Activated T-helper 1 cell treated with anti-CD3 and anti-CD28 coated beads, Interleukin-12 subunit alpha, Interleukin-12 subunit beta, Interleukin-2, Interleukin-4 antibody, amounts not matched to agents 30 ng/mL and 10 ng/mL and 1 ng/mL, durations not matched to agents 14 hours and 24 hours and 36 hours (primary cell): ENCODE measurements around the gene CDKN1C. TPM values are rescaled to one million over a fixed set of nuclear protein-coding genes. Genes with fewer than 3 reads are reported as not detected.

Experiments
- DNase-seq: peaks from one replicate; pipeline ENCODE4 v3.0.0; 2021; ENCODE audit warnings: low spot score
- H3K27ac Mint-ChIP-seq: one replicate; pipeline ENCODE4 v1.8.0; 2021; ENCODE audit warnings: mild to moderate bottlenecking, mixed read lengths
- H3K27me3 Mint-ChIP-seq: one replicate; pipeline ENCODE4 v1.8.0; 2022; ENCODE audit warnings: mild to moderate bottlenecking, moderate library complexity, mixed read lengths; ENCODE audit not compliant: insufficient read depth
- H3K36me3 Mint-ChIP-seq: one replicate; pipeline ENCODE4 v1.8.0; 2021; ENCODE audit warnings: low read depth, mixed read lengths
- H3K4me1 Mint-ChIP-seq: one replicate; pipeline ENCODE4 v1.8.0; 2021; ENCODE audit warnings: low read depth, mixed read lengths
- H3K4me3 Mint-ChIP-seq: one replicate; pipeline ENCODE4 v1.8.0; 2021; ENCODE audit warnings: mild to moderate bottlenecking, moderate library complexity, mixed read lengths
- H3K9me3 Mint-ChIP-seq: one replicate; pipeline ENCODE4 v1.8.0; 2021; ENCODE audit warnings: mixed read lengths
- intact Hi-C: fragments of 100-400 bp; cut with micrococcal nuclease; formaldehyde crosslinking; loops from one replicate; pipeline ENCODE4 v1.15.1; 2024
- total RNA-seq: library from RNA; stranded (reverse); gene quantifications from 2 replicates; pipeline ENCODE4 v1.2.3, GENCODE V29; 2022

Gene CDKN1C
- total RNA-seq, 1 donor from 2014 or later: 3.9 TPM

GRCh38 chr11:2877474-2877873, 8.1 kb downstream of the CDKN1C start:
- no peaks in the 10 kb centered on the region for H3K4me1 Mint-ChIP-seq
- H3K36me3 Mint-ChIP-seq: no peaks in the 10 kb centered on the region
- no peak overlapping the region for H3K4me3 Mint-ChIP-seq
- intact Hi-C loops: no loop called here
- H3K27ac Mint-ChIP-seq: no peak overlapping the region
- no peak for DNase-seq
- H3K27me3 Mint-ChIP-seq: peaks cover 8% of the 10 kb centered on the region
- no peaks in the 10 kb centered on the region for H3K9me3 Mint-ChIP-seq

- Mint-ChIP-seq H3K27me3 (peaks cover 14% of the 10 kb centered on the region), H3K4me1 (no peaks in the 10 kb centered on the region), H3K4me3 (no peak overlapping the region), H3K27ac (no peak overlapping the region), H3K36me3 (no peaks in the 10 kb centered on the region), H3K9me3 (no peaks in the 10 kb centered on the region)
- intact Hi-C loops: no loop called here
- DNase-seq: no peak
These were observed 10.6 kb downstream of the CDKN1C start for GRCh38 chr11:2874963-2875362.

GRCh38 chr11:2870969-2871680, 14.4 kb downstream of the CDKN1C start:
- no peak overlapping the region for H3K4me3 Mint-ChIP-seq
- H3K9me3 Mint-ChIP-seq: no peaks in the 10 kb centered on the region
- intact Hi-C loops: no loop called here
- no peak for DNase-seq
- H3K36me3 Mint-ChIP-seq: no peaks in the 10 kb centered on the region
- H3K27me3 Mint-ChIP-seq: peaks cover 37% of the 10 kb centered on the region
- no peak overlapping the region for H3K27ac Mint-ChIP-seq
- H3K4me1 Mint-ChIP-seq: no peaks in the 10 kb centered on the region

GRCh38 chr11:2870460-2870859, 15.1 kb downstream of the CDKN1C start:
- Mint-ChIP-seq H3K9me3 (no peaks in the 10 kb centered on the region), H3K4me3 (no peak overlapping the region), H3K36me3 (no peaks in the 10 kb centered on the region), H3K27ac (no peak overlapping the region), H3K4me1 (no peaks in the 10 kb centered on the region), H3K27me3 (peaks cover 37% of the 10 kb centered on the region)
- no peak for DNase-seq
- intact Hi-C loops: no loop called here

- DNase-seq: no peak
- Mint-ChIP-seq H3K9me3 (no peaks in the 10 kb centered on the region), H3K4me3 (no peak overlapping the region), H3K27me3 (peaks cover 41% of the 10 kb centered on the region), H3K4me1 (no peaks in the 10 kb centered on the region), H3K36me3 (no peaks in the 10 kb centered on the region), H3K27ac (no peak overlapping the region)
- intact Hi-C loops: no loop called here
These were observed 15.8 kb downstream of the CDKN1C start for GRCh38 chr11:2869561-2870427.

GRCh38 chr11:2869134-2869526, 16.4 kb downstream of the CDKN1C start:
- intact Hi-C loops: no loop called here
- no peak for DNase-seq
- Mint-ChIP-seq H3K36me3 (no peaks in the 10 kb centered on the region), H3K27me3 (peaks cover 48% of the 10 kb centered on the region), H3K9me3 (no peaks in the 10 kb centered on the region), H3K27ac (no peak overlapping the region), H3K4me1 (no peaks in the 10 kb centered on the region), H3K4me3 (no peak overlapping the region)

- no peak overlapping the region for H3K4me3 Mint-ChIP-seq
- no peaks in the 10 kb centered on the region for H3K4me1 Mint-ChIP-seq
These were observed 17.0 kb downstream of the CDKN1C start for GRCh38 chr11:2868506-2869133.

GRCh38 chr11:2867722-2868505, 17.7 kb downstream of the CDKN1C start:
- H3K4me3 Mint-ChIP-seq: no peak overlapping the region
- H3K27me3 Mint-ChIP-seq: peaks cover 56% of the 10 kb centered on the region
- H3K27ac Mint-ChIP-seq: no peak overlapping the region
- no peaks in the 10 kb centered on the region for H3K36me3 Mint-ChIP-seq
- no peaks in the 10 kb centered on the region for H3K4me1 Mint-ChIP-seq
- intact Hi-C loops: no loop called here
- H3K9me3 Mint-ChIP-seq: no peaks in the 10 kb centered on the region
- no peak for DNase-seq

More at GRCh38 chr11:2868506-2869133, 17.0 kb downstream of the CDKN1C start:
- Mint-ChIP-seq H3K27ac (no peak overlapping the region), H3K27me3 (peaks cover 52% of the 10 kb centered on the region), H3K9me3 (no peaks in the 10 kb centered on the region), H3K36me3 (no peaks in the 10 kb centered on the region)
- DNase-seq: no peak
- intact Hi-C loops: no loop called here

- no peak for DNase-seq
- no peak overlapping the region for H3K4me3 Mint-ChIP-seq
- H3K4me1 Mint-ChIP-seq: no peaks in the 10 kb centered on the region
- intact Hi-C loops: no loop called here
- no peaks in the 10 kb centered on the region for H3K36me3 Mint-ChIP-seq
- H3K9me3 Mint-ChIP-seq: no peaks in the 10 kb centered on the region
- H3K27me3 Mint-ChIP-seq: peaks cover 56% of the 10 kb centered on the region
- no peak overlapping the region for H3K27ac Mint-ChIP-seq
These were observed 18.4 kb downstream of the CDKN1C start for GRCh38 chr11:2867142-2867541.

GRCh38 chr11:2865922-2866577, 19.5 kb downstream of the CDKN1C start:
- intact Hi-C loops: no loop called here
- Mint-ChIP-seq H3K9me3 (no peaks in the 10 kb centered on the region), H3K27me3 (peaks cover 52% of the 10 kb centered on the region), H3K27ac (no peak overlapping the region), H3K4me1 (no peaks in the 10 kb centered on the region), H3K36me3 (no peaks in the 10 kb centered on the region), H3K4me3 (no peak overlapping the region)
- no peak for DNase-seq

GRCh38 chr11:2864901-2865300, 20.7 kb downstream of the CDKN1C start:
- DNase-seq: no peak
- Mint-ChIP-seq H3K4me1 (no peaks in the 10 kb centered on the region), H3K36me3 (no peaks in the 10 kb centered on the region), H3K4me3 (no peak overlapping the region), H3K27ac (no peak overlapping the region), H3K9me3 (no peaks in the 10 kb centered on the region), H3K27me3 (peaks cover 56% of the 10 kb centered on the region)
- intact Hi-C loops: no loop called here

- Mint-ChIP-seq H3K36me3 (no peaks in the 10 kb centered on the region), H3K27ac (no peak overlapping the region), H3K9me3 (no peaks in the 10 kb centered on the region), H3K4me3 (no peak overlapping the region), H3K27me3 (peaks cover 46% of the 10 kb centered on the region), H3K4me1 (no peaks in the 10 kb centered on the region)
- no peak for DNase-seq
- intact Hi-C loops: no loop called here
These were observed 22.3 kb downstream of the CDKN1C start for GRCh38 chr11:2863276-2863618.
